ENCODE data around the gene PROM1. TPM values are rescaled to one million over a fixed set of nuclear protein-coding genes. Genes with fewer than 3 reads are reported as not detected.

The PROM1 gene
- total and polyA plus RNA-seq, 2 of the 13 experiments (the other 11 are each of a cell fraction or from before 2014, with no cell fraction given) = 3.9 to 16.4 TPM

GRCh38 chr4:16102356-16102755 lies 18.5 kb upstream of the PROM1 start (continued):
- TF ChIP-seq KAT7 (CRISPR knock-in tag; IDR thresholded peaks at IDR 0.05; ENCODE audit: borderline replicate concordance) (no peak), ZNF878 (CRISPR knock-in tag; IDR thresholded peaks at IDR 0.05) (no peak)

GRCh38 chr4:16100833-16101232 lies 17.0 kb upstream of the PROM1 start:
- FAIRE-seq (no peak), DNase-seq (ENCODE audit: low spot score) (no peak), ATAC-seq (no peak)
- BruUV-seq (replicated peaks) = no TSS peak
- Histone ChIP-seq H3K79me2 (ENCODE audit: insufficient read depth, low read length) (no peaks in the 10 kb centered on the region), H4K20me1 (ENCODE audit: insufficient read depth, low read length) (no peaks in the 10 kb centered on the region), H3K4me1 (ENCODE audit: insufficient read depth, low read length) (no peaks in the 10 kb centered on the region), H3K9ac (ENCODE audit: insufficient read depth, low read depth, low read length) (no peak overlapping the region), H3K27me3 (ENCODE audit: control insufficient read depth in 1 of 2, insufficient read depth in 2 of 2, low read length in 2 of 2) (peaks cover 0 to 22% of the 10 kb centered on the region in 2 experiments; a peak in 1 of 5 replicates), H2AFZ (ENCODE audit: low read length) (no peak overlapping the region), H3K27ac (ENCODE audit: extremely low read length, insufficient read depth, low read length) (no peak overlapping the region), H3K4me2 (ENCODE audit: low read depth, low read length) (no peak overlapping the region), H3K4me3 (replicated peaks in 1 of 3; ENCODE audit: insufficient read depth in 1 of 3, low read depth in 2 of 3, low read length in 3 of 3) (no peak overlapping the region), H3K9me3 (ENCODE audit: low read length) (no peaks in the 10 kb centered on the region), H3K36me3 (replicated peaks in 1 of 2; ENCODE audit: control insufficient read depth in 1 of 2, insufficient read depth in 2 of 2, low read length in 2 of 2) (no peaks in the 10 kb centered on the region)
- in situ Hi-C loops (cut with HindIII; ENCODE audit: extremely low pct_ligation_motif_present, low pct_unique_long_range_greater_than_20kb) = no loop called here
- TF ChIP-seq ZFP82 (CRISPR knock-in tag; IDR thresholded peaks at IDR 0.05; ENCODE audit: borderline replicate concordance) (no peak), ERF (CRISPR knock-in tag; IDR thresholded peaks at IDR 0.05) (no peak), ZNF18 (CRISPR knock-in tag; IDR thresholded peaks at IDR 0.05; ENCODE audit: insufficient replicate concordance) (no peak), HDAC2 (CRISPR knock-in tag; IDR thresholded peaks at IDR 0.05) (no peak), RFX3 (CRISPR knock-in tag; IDR thresholded peaks at IDR 0.05) (no peak), NFE2L1 (CRISPR knock-in tag; IDR thresholded peaks at IDR 0.05; ENCODE audit: borderline replicate concordance) (no peak), ZNF749 (CRISPR knock-in tag; IDR thresholded peaks at IDR 0.05; ENCODE audit: borderline replicate concordance) (no peak), RBM22 (optimal IDR thresholded peaks at IDR 0.05; ENCODE audit: low read length) (no peak), ZC3H13 (CRISPR knock-in tag; IDR thresholded peaks at IDR 0.05) (no peak), ZNF136 (CRISPR knock-in tag; IDR thresholded peaks at IDR 0.05; ENCODE audit: low read depth) (no peak), MIXL1 (CRISPR knock-in tag; IDR thresholded peaks at IDR 0.05) (no peak), USF2 (IDR thresholded peaks at IDR 0.05; ENCODE audit: low read depth, low read length) (no peak), USF2 (CRISPR knock-in tag; IDR thresholded peaks at IDR 0.05; ENCODE audit: borderline replicate concordance) (no peak)
- intact Hi-C loops (cut with micrococcal nuclease; ENCODE audit: unreplicated experiment) = no loop called here
- POLR2A ChIA-PET = no interaction called here
- 6% methylated on average over 1 of the region's 1 CpG for WGBS (ENCODE audit: low lambda C conversion rate)
- CTCF ChIA-PET (ENCODE audit: low intra/inter-chr PET ratio, low total read pairs) = no interaction called here

Measured in HepG2 (cell line).